ENCODE measurements around the gene SORCS2. TPM values are rescaled to one million over a fixed set of nuclear protein-coding genes. Genes with fewer than 3 reads are reported as not detected.
A peak's percentile ranks its signal among the peaks of the same experiment; 100 is the strongest.

The SORCS2 gene
- total RNA-seq, 1 donor: 0.27 TPM

DNA sequence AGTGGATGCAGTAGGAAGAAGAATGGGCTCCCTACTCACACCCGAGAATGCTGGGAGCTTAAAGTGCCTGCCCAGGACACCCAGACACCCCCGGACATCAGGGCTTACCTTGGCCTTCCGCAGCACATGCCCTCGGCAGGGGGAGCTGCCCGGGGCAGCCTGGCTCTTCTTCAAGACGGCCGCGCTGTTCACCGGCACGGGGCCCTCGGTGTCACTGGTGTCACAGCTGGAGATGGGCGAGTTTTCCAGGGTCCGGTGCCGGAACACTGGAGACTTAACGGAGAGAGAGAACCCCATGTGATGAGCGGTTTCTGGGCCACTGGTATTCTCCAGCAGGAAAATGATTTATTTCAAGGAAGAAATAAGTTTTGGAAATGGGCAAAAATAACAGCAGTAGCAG lies 576.4 kb downstream of the SORCS2 start:
- no peak for DNase-seq (ENCODE audit: low read depth)
- no peak for TF ChIP-seq CTCF (IDR thresholded peaks at IDR 0.05; ENCODE audit: insufficient read depth, low read length)
- no peak overlapping the region for H3K4me3 ChIP-seq (ENCODE audit: low read depth, low read length)

- no peak for TF ChIP-seq CTCF (IDR thresholded peaks at IDR 0.05; ENCODE audit: insufficient read depth, low read length)
Observed at GRCh38 chr4:7769396-7770223, 577.3 kb downstream of the SORCS2 start.

DNA sequence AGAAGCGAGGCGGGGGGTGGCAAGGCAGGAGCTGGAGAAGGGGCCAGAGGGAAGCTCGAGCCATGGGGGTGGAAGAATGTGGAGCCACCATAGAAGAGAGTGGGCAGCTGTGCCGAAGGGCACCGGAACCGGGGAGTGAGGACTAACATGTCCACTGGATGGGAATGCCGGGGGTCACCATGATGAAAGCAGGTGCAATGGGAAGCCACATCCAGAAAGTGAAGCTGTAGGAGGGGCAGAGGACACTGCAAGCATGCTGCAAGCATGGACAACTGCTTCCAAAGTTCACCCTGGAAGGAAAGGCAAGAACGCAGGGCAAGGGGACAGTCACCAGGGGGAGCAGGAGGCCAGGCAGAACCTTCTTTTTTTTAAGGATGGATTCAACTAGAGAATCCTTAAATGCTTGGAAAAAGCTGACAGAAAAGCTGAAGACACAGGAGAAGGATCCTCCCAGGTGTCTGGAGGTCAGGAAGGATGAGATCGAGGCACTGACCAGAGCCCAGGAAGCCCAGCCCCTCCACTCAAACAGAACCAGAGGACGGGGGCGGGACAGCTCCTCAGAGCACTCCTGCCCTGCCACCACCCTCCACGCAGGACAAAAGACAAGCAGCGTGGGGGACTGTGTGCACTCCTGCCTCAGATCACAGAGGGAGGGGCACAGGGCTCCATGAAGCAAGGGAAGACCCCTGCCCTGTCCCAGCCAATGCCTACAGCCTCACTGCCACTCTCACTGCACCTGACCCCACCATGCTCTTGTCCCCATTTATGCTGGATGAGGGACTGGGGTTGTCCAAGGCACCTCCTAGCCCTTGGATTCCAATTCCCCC lies 578.1 kb downstream of the SORCS2 start:
- TF ChIP-seq CTCF (IDR thresholded peaks at IDR 0.05; ENCODE audit: insufficient read depth, low read length): peak; percentile 63
- no peak for DNase-seq (ENCODE audit: low read depth)
- no peak overlapping the region for H3K4me3 ChIP-seq (ENCODE audit: low read depth, low read length)

More at GRCh38 chr4:7769396-7770223, 577.3 kb downstream of the SORCS2 start:
- H3K4me3 ChIP-seq (ENCODE audit: low read depth, low read length): no peak overlapping the region
- DNase-seq (ENCODE audit: low read depth): no peak

DNA sequence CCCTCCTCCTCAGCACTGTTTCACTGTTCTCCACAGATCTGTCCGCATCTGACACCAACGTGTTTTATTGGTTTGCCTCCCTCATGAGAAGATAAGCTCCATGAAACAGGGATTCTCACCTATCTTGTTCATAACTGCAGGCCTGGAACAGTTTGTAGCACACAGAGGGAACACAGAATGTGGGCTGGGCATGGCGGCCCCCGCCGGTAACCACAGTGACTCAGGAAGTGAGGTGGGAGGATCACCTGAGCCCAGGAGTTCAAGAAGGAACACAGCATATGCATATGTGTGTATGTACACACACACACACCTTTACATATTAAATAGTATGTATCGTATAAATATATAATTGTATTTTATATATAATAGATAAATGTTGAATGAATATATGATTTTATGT lies 578.7 kb downstream of the SORCS2 start:
- no peak for TF ChIP-seq CTCF (IDR thresholded peaks at IDR 0.05; ENCODE audit: insufficient read depth, low read length)
- no peak for DNase-seq (ENCODE audit: low read depth)

DNA sequence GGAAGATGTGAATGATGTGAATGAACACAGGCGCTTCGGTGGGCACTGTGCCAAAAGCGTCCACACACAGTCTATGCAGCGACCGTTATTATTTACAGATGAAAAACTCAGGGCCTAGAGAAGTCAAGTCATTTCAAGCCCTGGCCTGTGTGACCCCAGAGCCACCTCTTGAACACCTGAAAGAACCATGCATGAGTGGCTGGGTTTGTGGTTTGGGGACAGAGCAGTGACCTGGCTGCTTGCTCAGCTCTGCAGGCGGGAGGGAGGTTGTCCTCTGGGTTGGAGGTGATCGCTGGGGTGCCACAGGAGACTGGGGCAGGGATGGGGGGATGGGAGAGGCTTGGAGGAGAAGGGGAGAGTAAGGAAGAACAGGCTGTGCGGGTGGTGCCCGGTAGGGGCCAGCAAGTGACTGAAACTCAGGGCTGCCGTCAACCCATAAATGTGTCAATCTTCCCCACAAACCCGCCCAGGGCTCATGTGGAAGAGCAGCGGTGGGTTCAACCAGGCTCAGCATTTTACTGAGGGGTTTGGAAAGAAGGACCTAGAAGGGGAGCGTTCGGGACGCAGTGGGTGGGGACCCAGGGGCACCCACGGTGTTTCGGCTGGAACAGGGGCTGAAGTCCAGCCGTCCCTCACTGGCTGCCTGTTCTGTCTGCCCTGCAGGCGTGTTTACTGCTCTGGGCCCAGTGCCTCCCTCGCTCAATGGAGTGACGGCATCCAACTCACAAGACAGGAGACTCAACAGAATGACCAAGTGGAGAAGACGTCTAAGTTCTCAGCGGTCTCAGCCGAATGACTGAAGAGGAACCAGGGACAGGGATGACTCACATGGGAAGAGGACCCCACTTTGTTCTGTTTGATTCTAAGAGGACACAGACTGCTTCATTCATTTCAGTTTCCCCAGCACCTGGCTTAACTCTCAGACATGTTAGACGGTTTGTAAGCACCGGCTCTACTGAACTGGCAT lies 579.5 kb downstream of the SORCS2 start:
- TF ChIP-seq CTCF (IDR thresholded peaks at IDR 0.05; ENCODE audit: insufficient read depth, low read length): no peak
- DNase-seq (ENCODE audit: low read depth): no peak
- no peak overlapping the region for H3K4me3 ChIP-seq (ENCODE audit: low read depth, low read length)

More for the DNA sequence above, 578.7 kb downstream of the SORCS2 start:
- no peak overlapping the region for H3K4me3 ChIP-seq (ENCODE audit: low read depth, low read length)
